ENCODE data around the gene CCDC146. TPM values are rescaled to one million over a fixed set of nuclear protein-coding genes. Genes with fewer than 3 reads are reported as not detected.

The CCDC146 gene
- total RNA-seq, 1 experiment from 2014 or later, result 0.72 TPM

- no peaks in the 10 kb centered on the region for H4K20me1 ChIP-seq (ENCODE audit: control insufficient read depth, insufficient read depth, insufficient read length)
- no peak overlapping the region for H3K4me2 ChIP-seq (ENCODE audit: insufficient read depth, insufficient read length, low read length)
- H2BK15ac ChIP-seq (ENCODE audit: low read depth, low read length), result no peak overlapping the region
- no peak overlapping the region for H3T11ph ChIP-seq (ENCODE audit: low read length)
- no peak overlapping the region for H3K9ac ChIP-seq (ENCODE audit: extremely low read depth, insufficient read length, low read length)
- TF ChIP-seq CTCF (conservative IDR thresholded peaks at IDR 0.05), result no peak
- no peak overlapping the region for H3K18ac ChIP-seq (ENCODE audit: insufficient read length, low read depth, low read length)
- no peak overlapping the region for H3K23ac ChIP-seq (ENCODE audit: insufficient read length, low read depth, low read length)
- peaks cover 6 to 8% of the 10 kb centered on the region in 2 experiments for H3K4me1 Mint-ChIP-seq
- H2AK5ac ChIP-seq (ENCODE audit: insufficient read length, low read length), result no peak overlapping the region
- no peak overlapping the region for H2BK20ac ChIP-seq (ENCODE audit: low read depth, low read length, poor library complexity, severe bottlenecking)
- no peak for DNase-seq
- H4K5ac ChIP-seq (ENCODE audit: insufficient read length, low read depth, low read length), result no peak overlapping the region
- H3K4me1 ChIP-seq (ENCODE audit: insufficient read depth, low read length), result peaks cover 2% of the 10 kb centered on the region; the same call in 1 of the 2 replicates
- no peak overlapping the region for H2AFZ ChIP-seq (ENCODE audit: low read length)
- H2BK120ac ChIP-seq (ENCODE audit: low read depth, low read length, poor library complexity, severe bottlenecking), result no peak overlapping the region
- H3K27ac Mint-ChIP-seq, result no peak overlapping the region
- H4K8ac ChIP-seq (replicated peaks; ENCODE audit: insufficient read length, low read depth, low read length), result no peak overlapping the region
- no peak overlapping the region for H2BK5ac ChIP-seq (ENCODE audit: insufficient read length, low read length)
- no peak overlapping the region for H3K14ac ChIP-seq (ENCODE audit: insufficient read depth, low read length)
- no peaks in the 10 kb centered on the region for H3K9me3 ChIP-seq (ENCODE audit: control insufficient read depth, low read depth, low read length)
- H3K4me3 Mint-ChIP-seq, result no peak overlapping the region
- no peaks in the 10 kb centered on the region for H3K79me2 ChIP-seq (ENCODE audit: insufficient read depth, low read length)
- no peak overlapping the region for H2BK12ac ChIP-seq (ENCODE audit: insufficient read length, low read depth, low read length)
- peaks cover 7% of the 10 kb centered on the region for H3K27me3 Mint-ChIP-seq (ENCODE audit: low read depth)
- H3K36me3 Mint-ChIP-seq (ENCODE audit: insufficient read depth in 1 of 3, low read depth in 3 of 3), result no peaks in the 10 kb centered on the region
- no peaks in the 10 kb centered on the region for H3K27me3 ChIP-seq (ENCODE audit: insufficient read depth, low read length)
- H3K56ac ChIP-seq (ENCODE audit: insufficient read length, low read depth, low read length), result no peak overlapping the region
- H3K27ac ChIP-seq (ENCODE audit: insufficient read length, low read depth, low read length), result no peak overlapping the region
- peaks cover 5% of the 10 kb centered on the region for H3K23me2 ChIP-seq (ENCODE audit: insufficient read length, low read depth, low read length, poor library complexity, severe bottlenecking)
- WGBS (ENCODE audit: extremely low coverage, insufficient read length, low lambda C conversion rate), result no CpG with 5 or more reads among the region's 4 CpGs
- H3K9me3 Mint-ChIP-seq, result no peaks in the 10 kb centered on the region
- no peak overlapping the region for H3K4ac ChIP-seq (ENCODE audit: low read depth, low read length)
- no peak overlapping the region for H4K91ac ChIP-seq (ENCODE audit: insufficient read length, low read depth, low read length)
- H3K79me1 ChIP-seq (ENCODE audit: insufficient read depth, low read depth, low read length, poor library complexity, severe bottlenecking), result no peaks in the 10 kb centered on the region
These were observed 74.7 kb downstream of the CCDC146 start for GRCh38 chr7:77197141-77197540.

All from H9 (cell line).